ENCODE measurements around the gene NRXN2. TPM values are rescaled to one million over a fixed set of nuclear protein-coding genes. Genes with fewer than 3 reads are reported as not detected.

Gene NRXN2
- total and polyA plus RNA-seq, 2 of the 13 experiments (the other 11 are each of a cell fraction or from before 2014, with no cell fraction given) = not detected

GRCh38 chr11:64747961-64748665, 25.1 kb upstream of the NRXN2 start:
- ATAC-seq (no peak), DNase-seq (ENCODE audit: low spot score) (no peak), FAIRE-seq (no peak)
- intact Hi-C loops (cut with micrococcal nuclease; ENCODE audit: unreplicated experiment) (no loop called here), in situ Hi-C loops (cut with HindIII; ENCODE audit: extremely low pct_ligation_motif_present, low pct_unique_long_range_greater_than_20kb) (no loop called here)
- H3K36me3 ChIP-seq (replicated peaks in 1 of 2; ENCODE audit: control insufficient read depth in 1 of 2, insufficient read depth in 2 of 2, low read length in 2 of 2) = no peaks in the 10 kb centered on the region
- no TSS peak for BruUV-seq (replicated peaks)
- ChIA-PET POLR2A (interaction anchor here (1.3 to 1.5 kb wide), 2 partner anchors 10 to 31 kb away, joined by 3 to 5 read pairs; partner anchors contain the start of gene SF1), CTCF (ENCODE audit: low intra/inter-chr PET ratio, low total read pairs) (no interaction called here)
- no peaks in the 10 kb centered on the region for H3K79me2 ChIP-seq (ENCODE audit: insufficient read depth, low read length)
- no peak overlapping the region for H3K9ac ChIP-seq (ENCODE audit: insufficient read depth, low read depth, low read length)
- H3K9me3 ChIP-seq (ENCODE audit: low read length) = no peaks in the 10 kb centered on the region
- H2AFZ ChIP-seq (ENCODE audit: low read length) = no peak overlapping the region
- 65% methylated on average over 15 of the region's 15 CpGs for WGBS (ENCODE audit: low lambda C conversion rate)
- no peak overlapping the region for H3K27ac ChIP-seq (ENCODE audit: extremely low read length, insufficient read depth, low read length)
- H3K4me3 ChIP-seq (replicated peaks in 1 of 3; ENCODE audit: insufficient read depth in 1 of 3, low read depth in 2 of 3, low read length in 3 of 3) = no peak overlapping the region
- H4K20me1 ChIP-seq (ENCODE audit: insufficient read depth, low read length) = no peaks in the 10 kb centered on the region
- peaks cover 7 to 38% of the 10 kb centered on the region in 2 experiments; a peak in 4 of 5 replicates for H3K27me3 ChIP-seq (ENCODE audit: control insufficient read depth in 1 of 2, insufficient read depth in 2 of 2, low read length in 2 of 2)
- H3K4me1 ChIP-seq (ENCODE audit: insufficient read depth, low read length) = peaks cover 39% of the 10 kb centered on the region
- no peak overlapping the region for H3K4me2 ChIP-seq (ENCODE audit: low read depth, low read length)
- no peak for TF ChIP-seq RFXAP (CRISPR knock-in tag; IDR thresholded peaks at IDR 0.05; ENCODE audit: borderline replicate concordance)
- TF ChIP-seq ZSCAN9 (CRISPR knock-in tag; IDR thresholded peaks at IDR 0.05; ENCODE audit: borderline replicate concordance) = no peak
- TF ChIP-seq ZNF142 (CRISPR knock-in tag; IDR thresholded peaks at IDR 0.05) = no peak
- TF ChIP-seq ZFYVE20 (CRISPR knock-in tag; IDR thresholded peaks at IDR 0.05; ENCODE audit: borderline replicate concordance, low read depth) = no peak
- no peak for TF ChIP-seq NFAT5 (CRISPR knock-in tag; IDR thresholded peaks at IDR 0.05)
- TF ChIP-seq ZNF496 (CRISPR knock-in tag; IDR thresholded peaks at IDR 0.05; ENCODE audit: insufficient replicate concordance) = no peak
- TF ChIP-seq ZMYM3 (CRISPR knock-in tag; IDR thresholded peaks at IDR 0.05) = no peak
- no peak for TF ChIP-seq TBP (CRISPR knock-in tag; IDR thresholded peaks at IDR 0.05)
- no peak for TF ChIP-seq ESRRA (CRISPR knock-in tag; IDR thresholded peaks at IDR 0.05; ENCODE audit: low read depth)
- TF ChIP-seq HDAC2 (CRISPR knock-in tag; IDR thresholded peaks at IDR 0.05) = no peak
